ENCODE data around the gene MKI67. TPM values are rescaled to one million over a fixed set of nuclear protein-coding genes. Genes with fewer than 3 reads are reported as not detected.

Gene MKI67
- total RNA-seq, result 20.3 and 31.2 TPM in 2 replicates

GRCh38 chr10:128125944-128126764 is at the start of gene MKI67:
Gene MKI67, minus strand, starts transcription at chr10:128126423. Its CDS starts 756 bp downstream, at chr10:128125667.

Other genes starting within 250 kb of the MKI67 start
- gene CLRN3, start 233.5 kb downstream of the MKI67 start, total RNA-seq, result not detected in 2 replicates
- 11.1 and 20.5 TPM in 2 replicates for gene PTPRE, start 219.3 kb downstream of the MKI67 start, total RNA-seq

All from airway epithelial cell (primary cell).